Measurements from ENCODE around the gene ARFGEF3.

GRCh38 chr6:138250513-138251247 lies 88.9 kb downstream of the ARFGEF3 start:
- no peak for TF ChIP-seq EZH2 (IDR thresholded peaks at IDR 0.05; ENCODE audit: borderline replicate concordance, low read depth, low read length, poor library complexity, severe bottlenecking)
- TF ChIP-seq CTCF (conservative IDR thresholded peaks at IDR 0.05; ENCODE audit: low read depth, low read length) = no peak

All from A673 (cell line).